GM23248 (cell line): Measurements from ENCODE around the gene CD248. TPM values are rescaled to one million over a fixed set of nuclear protein-coding genes. Genes with fewer than 3 reads are reported as not detected.
"Not testable (repeated sequence)": the region's sequence is repeated elsewhere in the genome, so short reads cannot be mapped to it uniquely, and the experiment has no call there.

Experiments used
- DNase-seq: peaks from one replicate; pipeline ENCODE4 v3.0.0-alpha.2; 2015
- H2AFZ ChIP-seq: fragments of 200-600 bp; sonication (generic); 2 replicates; pipeline ENCODE4 v1.6.1; 2016; ENCODE audit warnings: antibody characterized with exemption
- H3F3A ChIP-seq: fragments of 200-600 bp; sonication (generic); 2 replicates; pipeline ENCODE4 v1.6.1; 2016; ENCODE audit warnings: mild to moderate bottlenecking, antibody characterized with exemption, mixed run types; ENCODE audit not compliant: insufficient read depth
- H3K27ac ChIP-seq: fragments of 200-600 bp; sonication (generic); 2 replicates; pipeline ENCODE4 v1.5.1; 2016; ENCODE audit warnings: mild to moderate bottlenecking
- H3K27me3 ChIP-seq: fragments of 200-600 bp; sonication (generic); replicated peaks from 2 replicates; pipeline ENCODE4 v1.6.1; 2016; ENCODE audit warnings: mild to moderate bottlenecking; ENCODE audit not compliant: insufficient read depth
- H3K36me3 ChIP-seq: fragments of 200-600 bp; sonication (generic); 2 replicates; pipeline ENCODE4 v1.6.1; 2016; ENCODE audit warnings: low read depth, mild to moderate bottlenecking
- H3K4me1 ChIP-seq: fragments of 200-600 bp; sonication (generic); 2 replicates; pipeline ENCODE4 v1.6.1; 2016; ENCODE audit warnings: mild to moderate bottlenecking; ENCODE audit not compliant: insufficient read depth
- H3K4me2 ChIP-seq: fragments of 200-600 bp; sonication (generic); one replicate; pipeline ENCODE4 v1.6.1; 2016; ENCODE audit warnings: mild to moderate bottlenecking; ENCODE audit not compliant: unreplicated experiment
- H3K4me3 ChIP-seq: fragments of 200-600 bp; sonication (generic); 2 replicates; pipeline ENCODE4 v1.5.1; 2016; ENCODE audit warnings: mild to moderate bottlenecking
- H3K79me2 ChIP-seq: fragments of 200-600 bp; sonication (generic); 2 replicates; pipeline ENCODE4 v1.6.1; 2016; ENCODE audit warnings: mild to moderate bottlenecking; ENCODE audit not compliant: insufficient read depth
- H3K9ac ChIP-seq: fragments of 200-600 bp; sonication (generic); 2 replicates; pipeline ENCODE4 v1.6.1; 2016; ENCODE audit warnings: mild to moderate bottlenecking
- H3K9me2 ChIP-seq: fragments of 200-600 bp; sonication (generic); 2 replicates; pipeline ENCODE4 v1.6.1; 2016; ENCODE audit warnings: mixed run types, mild to moderate bottlenecking, moderate library complexity; ENCODE audit not compliant: insufficient read depth
- H3K9me3 ChIP-seq: fragments of 200-600 bp; sonication (generic); one replicate; pipeline ENCODE4 v1.6.1; 2017; ENCODE audit warnings: low read depth
- H4K20me1 ChIP-seq: fragments of 200-600 bp; sonication (generic); 2 replicates; pipeline ENCODE4 v1.6.0; 2016; ENCODE audit not compliant: insufficient read depth
- EZH2 ChIP-seq: fragments of 200-600 bp; sonication (generic); IDR thresholded peaks from 2 replicates; pipeline ENCODE4 v1.6.1; 2018; ENCODE audit warnings: antibody characterized with exemption, mild to moderate bottlenecking; ENCODE audit not compliant: insufficient read depth, poor library complexity, severe bottlenecking
- EZH2phosphoT487 ChIP-seq: fragments of 200-600 bp; sonication (generic); IDR thresholded peaks from 2 replicates; pipeline ENCODE4 v1.6.1; 2018; ENCODE audit warnings: antibody characterized with exemption, moderate library complexity, mild to moderate bottlenecking, low read depth; ENCODE audit not compliant: insufficient read depth
- WGBS, 2 experiments: methylation state at CpG; one replicate each; pipeline ENCODE4 v1.1.6; 2015 to 2017; ENCODE audit warnings: low lambda C conversion rate in 2 of 2, low coverage in 1 of 2; ENCODE audit errors: missing lambda C conversion rate in 2 of 2; 5-methylcytosine and 5-hydroxymethylcytosine counted together
- in situ Hi-C: fragments of 300-500 bp; cut with MboI; formaldehyde crosslinking; loops from 2 replicates; pipeline ENCODE4 v1.15.0; 2020
- polyA plus RNA-seq: library from polyadenylated mRNA; unstranded; fragments of >200 nt; fragmentation: Nextera tagmentation; extraction: Ambion mirVana; gene quantifications from 2 replicates; pipeline ENCODE4 v1.2.1, GENCODE V29; 2016
- total RNA-seq: library from RNA; depleted of rRNA; stranded (reverse); fragments of >200 nt; shearing (Covaris generic); gene quantifications from 2 replicates; pipeline ENCODE4 v1.2.3, GENCODE V29; 2014

Gene CD248
- total and polyA plus RNA-seq, 2 experiments from 2014 or later: 212 to 616 TPM

- H3K4me1 ChIP-seq: no peaks in the 10 kb centered on the region
- H3F3A ChIP-seq: no peaks in the 10 kb centered on the region
- H3K4me3 ChIP-seq: no peak overlapping the region
- H3K9ac ChIP-seq: no peak overlapping the region
- no peaks in the 10 kb centered on the region for H3K36me3 ChIP-seq
- no peak overlapping the region for H2AFZ ChIP-seq
- 90 to 91% methylated on average over 15 of the region's 15 CpGs for WGBS, 2 experiments
- H3K79me2 ChIP-seq: no peaks in the 10 kb centered on the region
- no peak for DNase-seq
- H3K27me3 ChIP-seq: no peaks in the 10 kb centered on the region
- in situ Hi-C loops: no loop called here
- H3K9me3 ChIP-seq: no peaks in the 10 kb centered on the region
- no peak overlapping the region for H3K4me2 ChIP-seq
- H3K9me2 ChIP-seq: no peaks in the 10 kb centered on the region
- TF ChIP-seq EZH2phosphoT487 (no peak), EZH2 (no peak)
- H3K27ac ChIP-seq: no peak overlapping the region
- no peaks in the 10 kb centered on the region for H4K20me1 ChIP-seq
Measured at GRCh38 chr11:66360406-66361073, 43.7 kb upstream of the CD248 start.

- no peaks in the 10 kb centered on the region for H3K4me1 ChIP-seq
- no peaks in the 10 kb centered on the region for H3K27me3 ChIP-seq
- H3K9me2 ChIP-seq: no peaks in the 10 kb centered on the region
- H3F3A ChIP-seq: no peaks in the 10 kb centered on the region
- H2AFZ ChIP-seq: no peak overlapping the region
- in situ Hi-C loops: no loop called here
- WGBS, 2 experiments: 67 to 75% methylated on average over 3 of the region's 3 CpGs
- TF ChIP-seq EZH2phosphoT487 (no peak), EZH2 (no peak)
- no peak overlapping the region for H3K4me3 ChIP-seq
- H3K9me3 ChIP-seq: no peaks in the 10 kb centered on the region
- H4K20me1 ChIP-seq: no peaks in the 10 kb centered on the region
- no peaks in the 10 kb centered on the region for H3K36me3 ChIP-seq
- no peaks in the 10 kb centered on the region for H3K79me2 ChIP-seq
- DNase-seq: no peak
- no peak overlapping the region for H3K4me2 ChIP-seq
- H3K27ac ChIP-seq: no peak overlapping the region
- H3K9ac ChIP-seq: no peak overlapping the region
Measured at GRCh38 chr11:66359662-66360087, 42.8 kb upstream of the CD248 start.

GRCh38 chr11:66350560-66351235 lies 33.9 kb upstream of the CD248 start:
- H4K20me1 ChIP-seq, in situ Hi-C loops, H3K9me3 ChIP-seq, H3K4me1 ChIP-seq, H3K9ac ChIP-seq, H3K36me3 ChIP-seq, H2AFZ ChIP-seq, H3K79me2 ChIP-seq, H3K27ac ChIP-seq, H3K27me3 ChIP-seq, DNase-seq, H3K9me2 ChIP-seq, H3K4me3 ChIP-seq, H3K4me2 ChIP-seq: not testable (repeated sequence)
- WGBS, 2 experiments: 92 to 94% methylated on average over 8 of the region's 8 CpGs
- peaks cover 16% of the 10 kb centered on the region for H3F3A ChIP-seq

GRCh38 chr11:66349084-66349386 lies 32.2 kb upstream of the CD248 start:
- WGBS, 2 experiments: 57 to 66% methylated on average over 2 of the region's 2 CpGs
- no peaks in the 10 kb centered on the region for H3K27me3 ChIP-seq
- no peak for TF ChIP-seq EZH2
- H2AFZ ChIP-seq: no peak overlapping the region
- H3K27ac ChIP-seq: no peak overlapping the region
- H3F3A ChIP-seq: peaks cover 21% of the 10 kb centered on the region
- H3K4me1 ChIP-seq: peaks cover 14% of the 10 kb centered on the region; the same call in 1 of the 2 replicates
- no peak overlapping the region for H3K9ac ChIP-seq
- H4K20me1 ChIP-seq: no peaks in the 10 kb centered on the region
- no peaks in the 10 kb centered on the region for H3K36me3 ChIP-seq
- DNase-seq: no peak
- in situ Hi-C loops: no loop called here
- H3K79me2 ChIP-seq: peaks cover 12% of the 10 kb centered on the region
- H3K9me2 ChIP-seq: no peaks in the 10 kb centered on the region
- no peaks in the 10 kb centered on the region for H3K9me3 ChIP-seq
- no peak overlapping the region for H3K4me2 ChIP-seq
- H3K4me3 ChIP-seq: no peak overlapping the region
